GM06990 (cell line): ENCODE data around the gene NIM1K.

Source experiments
- DNase-seq: peaks from one replicate; pipeline ENCODE4 v3.0.0-alpha.2; 2011; ENCODE audit not compliant: insufficient read length; ENCODE audit errors: extremely low read depth
- H3K27me3 ChIP-seq: replicated peaks from 2 replicates; pipeline ENCODE4 v1.6.0; 2011; ENCODE audit warnings: low read length; ENCODE audit not compliant: control insufficient read depth, insufficient read depth
- H3K36me3 ChIP-seq: 2 replicates; pipeline ENCODE4 v1.5.1; 2011; ENCODE audit warnings: low read length; ENCODE audit not compliant: control insufficient read depth, insufficient read depth
- H3K4me3 ChIP-seq: replicated peaks from 2 replicates; pipeline ENCODE4 v1.5.1; 2011; ENCODE audit warnings: low read depth, mild to moderate bottlenecking, control low read depth, low read length
- CTCF ChIP-seq: IDR thresholded peaks from 2 replicates; pipeline ENCODE4 v1.5.1; 2011; ENCODE audit warnings: low read length, control low read depth, mild to moderate bottlenecking, inconsistent platforms; ENCODE audit not compliant: insufficient read depth, poor library complexity, severe bottlenecking

Gene NIM1K

GRCh38 chr5:43191740-43192557, at the start of gene NIM1K:
NIM1K (plus strand) TSS chr5:43192225; CDS start chr5:43245776, 53,551 bp downstream.
- Histone ChIP-seq H3K27me3 (no peaks in the 10 kb centered on the region), H3K36me3 (no peaks in the 10 kb centered on the region), H3K4me3 (peak within 1 kb of the TSS; percentile 76)
- no peak for TF ChIP-seq CTCF
- DNase-seq = peak; percentile 79

- H3K36me3 ChIP-seq = peaks cover 2% of the 10 kb centered on the region
- H3K4me3 ChIP-seq = no peak overlapping the region
- no peaks in the 10 kb centered on the region for H3K27me3 ChIP-seq
- no peak for TF ChIP-seq CTCF
- no peak for DNase-seq
Observed at GRCh38 chr5:43145071-43145470, 47.0 kb upstream of the NIM1K start.

GRCh38 chr5:43146958-43147357, 45.1 kb upstream of the NIM1K start:
- Histone ChIP-seq H3K27me3 (no peaks in the 10 kb centered on the region), H3K4me3 (no peak overlapping the region), H3K36me3 (peaks cover 2% of the 10 kb centered on the region)
- DNase-seq = no peak
- no peak for TF ChIP-seq CTCF

GRCh38 chr5:43148417-43148816, 43.6 kb upstream of the NIM1K start:
- Histone ChIP-seq H3K4me3 (no peak overlapping the region), H3K36me3 (peaks cover 2% of the 10 kb centered on the region)

GRCh38 chr5:43149231-43149630, 42.8 kb upstream of the NIM1K start:
- no peaks in the 10 kb centered on the region for H3K27me3 ChIP-seq
- no peak for TF ChIP-seq CTCF
- no peak overlapping the region for H3K4me3 ChIP-seq
- H3K36me3 ChIP-seq = peaks cover 2% of the 10 kb centered on the region
- no peak for DNase-seq

More at GRCh38 chr5:43148417-43148816, 43.6 kb upstream of the NIM1K start:
- TF ChIP-seq CTCF = no peak
- H3K27me3 ChIP-seq = no peaks in the 10 kb centered on the region
- DNase-seq = no peak
